SK-N-SH treated with all-trans-retinoic acid at 6 μM for 48 hours (cell line): Measurements from ENCODE around the gene SLC30A2.

Experiments
- ATAC-seq: fragments of 200-7000 bp; cut with Tn5 transposase; 3 replicates; pipeline ENCODE4 v1.9.1; 2020; ENCODE audit warnings: mild to moderate bottlenecking, moderate library complexity
- ARNTL ChIP-seq: fragments of 450-650 bp; formaldehyde crosslinking; IDR thresholded peaks from 2 replicates; pipeline ENCODE4 v1.5.0; 2020; ENCODE audit warnings: low read depth, mild to moderate bottlenecking, moderate library complexity, borderline replicate concordance
- BACH2 ChIP-seq: fragments of 250-450 bp; sonication (Bioruptor Pico); IDR thresholded peaks from 2 replicates; pipeline ENCODE4 v1.9.0; 2021; ENCODE audit warnings: mild to moderate bottlenecking, borderline replicate concordance
- CSDC2 ChIP-seq: fragments of 250-450 bp; sonication (Bioruptor Pico); IDR thresholded peaks from 2 replicates; pipeline ENCODE4 v1.5.0; 2020; ENCODE audit warnings: mild to moderate bottlenecking, moderate library complexity
- CSRNP3 ChIP-seq: fragments of 250-450 bp; sonication (Bioruptor Pico); IDR thresholded peaks from 2 replicates; pipeline ENCODE4 v1.5.1; 2021; ENCODE audit warnings: mild to moderate bottlenecking, moderate library complexity
- ESRRG ChIP-seq: fragments of 250-450 bp; sonication (Bioruptor Pico); IDR thresholded peaks from 2 replicates; pipeline ENCODE4 v1.6.1; 2021; ENCODE audit warnings: mild to moderate bottlenecking
- GLIS3 ChIP-seq: fragments of 250-450 bp; sonication (Bioruptor Pico); IDR thresholded peaks from 2 replicates; pipeline ENCODE4 v1.5.0; 2020; ENCODE audit warnings: mild to moderate bottlenecking, moderate library complexity
- ISL1 ChIP-seq: fragments of 250-450 bp; sonication (Bioruptor Pico); IDR thresholded peaks from 2 replicates; pipeline ENCODE4 v2.1.2; 2022; ENCODE audit warnings: mild to moderate bottlenecking, moderate library complexity
- OSR1 ChIP-seq: fragments of 250-450 bp; sonication (Bioruptor Pico); IDR thresholded peaks from 2 replicates; pipeline ENCODE4 v1.8.0; 2022; ENCODE audit warnings: moderate library complexity, mild to moderate bottlenecking, inconsistent platforms
- PATZ1 ChIP-seq: fragments of 250-450 bp; sonication (Bioruptor Pico); IDR thresholded peaks from 2 replicates; pipeline ENCODE4 v1.8.0; 2020; ENCODE audit warnings: mild to moderate bottlenecking, moderate library complexity, borderline replicate concordance
- PPARA ChIP-seq: fragments of 250-450 bp; sonication (Bioruptor Pico); IDR thresholded peaks from 2 replicates; pipeline ENCODE4 v1.5.0; 2020; ENCODE audit warnings: mild to moderate bottlenecking, borderline replicate concordance
- RARB ChIP-seq: fragments of 250-450 bp; sonication (Bioruptor Pico); IDR thresholded peaks from 2 replicates; pipeline ENCODE4 v1.8.0; 2021; ENCODE audit warnings: mild to moderate bottlenecking, moderate library complexity
- SNAI2 ChIP-seq: fragments of 250-450 bp; sonication (Bioruptor Pico); IDR thresholded peaks from 2 replicates; pipeline ENCODE4 v1.5.0; 2020; ENCODE audit warnings: mild to moderate bottlenecking, moderate library complexity
- TOX ChIP-seq: fragments of 250-450 bp; sonication (Bioruptor Pico); IDR thresholded peaks from 2 replicates; pipeline ENCODE4 v1.8.0; 2021; ENCODE audit warnings: mild to moderate bottlenecking, moderate library complexity, borderline replicate concordance
- TSHZ2 ChIP-seq: fragments of 250-450 bp; sonication (Bioruptor Pico); IDR thresholded peaks from 2 replicates; pipeline ENCODE4 v1.5.0; 2020; ENCODE audit warnings: mild to moderate bottlenecking, moderate library complexity
- ZC3H10 ChIP-seq: fragments of 250-450 bp; sonication (Bioruptor Pico); IDR thresholded peaks from 2 replicates; pipeline ENCODE4 v1.5.1; 2021; ENCODE audit warnings: mild to moderate bottlenecking, moderate library complexity
- ZFP3 ChIP-seq: fragments of 250-450 bp; sonication (Bioruptor Pico); IDR thresholded peaks from 2 replicates; pipeline ENCODE4 v1.5.0; 2020; ENCODE audit warnings: mild to moderate bottlenecking, moderate library complexity
- ZFP30 ChIP-seq: fragments of 450-650 bp; formaldehyde crosslinking; IDR thresholded peaks from 2 replicates; pipeline ENCODE4 v1.5.0; 2022; ENCODE audit warnings: mild to moderate bottlenecking, moderate library complexity
- ZNF565 ChIP-seq: fragments of 450-650 bp; formaldehyde crosslinking; conservative IDR thresholded peaks from 2 replicates; pipeline ENCODE4 v1.5.0; 2020; ENCODE audit warnings: low read depth, mild to moderate bottlenecking, moderate library complexity
- ZNF70 ChIP-seq: fragments of 450-650 bp; formaldehyde crosslinking; IDR thresholded peaks from 2 replicates; pipeline ENCODE4 v1.5.0; 2020; ENCODE audit warnings: mild to moderate bottlenecking, moderate library complexity
- ZNF8 ChIP-seq: fragments of 450-650 bp; formaldehyde crosslinking; IDR thresholded peaks from 2 replicates; pipeline ENCODE4 v1.5.0; 2020; ENCODE audit warnings: mild to moderate bottlenecking, moderate library complexity
- TF ChIP-seq, protein P1 (sequence below): fragments of 250-450 bp; sonication (Bioruptor Pico); IDR thresholded peaks from 2 replicates; pipeline ENCODE4 v1.8.0; 2021; ENCODE audit warnings: low read depth, mild to moderate bottlenecking, moderate library complexity, borderline replicate concordance

SLC30A2 gene

DNA sequence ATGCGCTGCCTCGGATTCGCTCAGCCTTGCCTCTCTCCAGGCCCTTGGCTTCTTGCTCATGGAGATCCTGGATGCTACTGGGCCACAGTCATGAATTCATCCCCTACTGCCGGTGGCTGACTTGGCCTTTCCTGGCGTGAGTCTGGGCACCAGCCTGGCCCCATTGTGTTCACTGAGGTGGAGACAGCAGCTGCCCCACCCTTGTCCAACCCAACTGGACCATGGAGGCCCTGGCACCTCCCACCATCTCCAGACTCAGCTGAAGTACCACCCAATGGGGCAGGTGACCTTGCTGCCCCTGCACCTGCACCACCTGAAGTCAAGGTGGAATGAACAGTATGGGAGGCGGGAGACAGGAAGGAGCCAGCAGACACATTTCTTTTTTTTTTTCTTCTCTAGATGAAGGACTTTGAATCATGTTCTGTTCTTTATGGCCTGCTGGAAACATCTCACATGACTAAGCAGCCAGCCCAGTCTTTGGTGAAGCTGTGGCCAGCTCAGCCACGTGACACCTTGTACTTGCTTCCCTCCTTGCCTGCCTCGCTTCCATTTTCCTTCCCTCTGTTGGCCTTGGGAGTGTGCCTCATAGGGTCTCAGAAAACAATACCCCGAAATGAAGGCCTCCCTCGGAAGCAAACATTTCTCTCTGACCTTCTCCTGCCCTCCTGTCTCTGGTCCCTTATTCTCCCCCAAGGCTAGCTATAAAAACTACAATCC, 3.8 kb upstream of the SLC30A2 start:
- no peak for ATAC-seq
- no peak for TF ChIP-seq ZNF70 (CRISPR knock-in tag)
- TF ChIP-seq CSDC2 (CRISPR knock-in tag): no peak
- no peak for TF ChIP-seq PPARA (CRISPR knock-in tag)
- TF ChIP-seq ARNTL: no peak
- no peak for TF ChIP-seq OSR1 (CRISPR knock-in tag)
- no peak for TF ChIP-seq RARB (CRISPR knock-in tag)
- TF ChIP-seq CSRNP3 (CRISPR knock-in tag): no peak
- no peak for TF ChIP-seq ZFP30 (CRISPR knock-in tag)
- no peak for TF ChIP-seq ZNF8
- no peak for TF ChIP-seq BACH2
- no peak for TF ChIP-seq PATZ1
- TF ChIP-seq GLIS3: no peak

- TF ChIP-seq, protein P1, sequence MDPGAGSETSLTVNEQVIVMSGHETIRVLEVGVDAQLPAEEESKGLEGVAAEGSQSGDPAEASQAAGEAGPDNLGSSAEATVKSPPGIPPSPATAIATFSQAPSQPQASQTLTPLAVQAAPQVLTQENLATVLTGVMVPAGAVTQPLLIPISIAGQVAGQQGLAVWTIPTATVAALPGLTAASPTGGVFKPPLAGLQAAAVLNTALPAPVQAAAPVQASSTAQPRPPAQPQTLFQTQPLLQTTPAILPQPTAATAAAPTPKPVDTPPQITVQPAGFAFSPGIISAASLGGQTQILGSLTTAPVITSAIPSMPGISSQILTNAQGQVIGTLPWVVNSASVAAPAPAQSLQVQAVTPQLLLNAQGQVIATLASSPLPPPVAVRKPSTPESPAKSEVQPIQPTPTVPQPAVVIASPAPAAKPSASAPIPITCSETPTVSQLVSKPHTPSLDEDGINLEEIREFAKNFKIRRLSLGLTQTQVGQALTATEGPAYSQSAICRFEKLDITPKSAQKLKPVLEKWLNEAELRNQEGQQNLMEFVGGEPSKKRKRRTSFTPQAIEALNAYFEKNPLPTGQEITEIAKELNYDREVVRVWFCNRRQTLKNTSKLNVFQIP: no peak
- TF ChIP-seq CSDC2 (CRISPR knock-in tag) (no peak), ISL1 (CRISPR knock-in tag) (no peak), PPARA (CRISPR knock-in tag) (no peak), ESRRG (CRISPR knock-in tag) (no peak), TOX (CRISPR knock-in tag) (no peak), ZFP30 (CRISPR knock-in tag) (no peak), GLIS3 (no peak), OSR1 (CRISPR knock-in tag) (no peak), ZNF8 (no peak), ZFP3 (CRISPR knock-in tag) (no peak), SNAI2 (CRISPR knock-in tag) (no peak), PATZ1 (no peak), ZC3H10 (CRISPR knock-in tag) (no peak), ZNF565 (CRISPR knock-in tag) (no peak), TSHZ2 (CRISPR knock-in tag) (no peak)
- ATAC-seq: no peak
Observed at GRCh38 chr1:26047278-26047874, 1.5 kb upstream of the SLC30A2 start.
